ENCODE results near the gene PRDM5.

The PRDM5 gene

GRCh38 chr4:120826853-120827252, 95.7 kb downstream of the PRDM5 start:
- no peak for TF ChIP-seq MYC (IDR thresholded peaks at IDR 0.05; ENCODE audit: low read depth, low read length)
- TF ChIP-seq POLR2A (IDR thresholded peaks at IDR 0.05; ENCODE audit: extremely low read depth, insufficient read length): no peak
- TF ChIP-seq MAX (IDR thresholded peaks at IDR 0.05; ENCODE audit: low read depth, low read length): no peak
- TF ChIP-seq CTCF (IDR thresholded peaks at IDR 0.05; ENCODE audit: low read depth, low read length): no peak
- DNase-seq (ENCODE audit: low read depth): no peak
- no peak overlapping the region for H3K4me3 ChIP-seq (ENCODE audit: low read depth, low read length)

DNA sequence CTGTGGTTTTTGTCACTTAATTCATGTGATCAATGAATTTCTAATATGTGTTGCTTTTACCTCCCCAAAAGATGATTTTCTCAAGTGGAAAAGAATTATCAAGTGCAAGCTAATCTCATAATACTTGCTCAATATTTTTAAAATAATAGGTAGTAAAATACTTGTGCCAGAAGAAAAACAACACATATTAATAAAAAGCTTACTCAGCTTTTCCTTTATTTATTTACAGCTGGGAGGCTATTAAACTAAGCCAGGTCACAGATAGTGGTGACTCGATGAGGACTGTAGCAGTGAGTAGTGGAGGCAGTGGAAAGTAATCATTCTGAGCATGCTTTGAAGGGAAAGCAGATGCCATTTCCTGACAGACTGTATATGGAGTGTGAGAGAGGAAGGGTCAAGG, 96.1 kb downstream of the PRDM5 start:
- TF ChIP-seq MAX (IDR thresholded peaks at IDR 0.05; ENCODE audit: low read depth, low read length) (no peak), CTCF (IDR thresholded peaks at IDR 0.05; ENCODE audit: low read depth, low read length) (no peak), MYC (IDR thresholded peaks at IDR 0.05; ENCODE audit: low read depth, low read length) (no peak), POLR2A (IDR thresholded peaks at IDR 0.05; ENCODE audit: extremely low read depth, insufficient read length) (no peak)
- no peak for DNase-seq (ENCODE audit: low read depth)
- no peak overlapping the region for H3K4me3 ChIP-seq (ENCODE audit: low read depth, low read length)

- no peak for DNase-seq (ENCODE audit: low read depth)
- TF ChIP-seq MYC (IDR thresholded peaks at IDR 0.05; ENCODE audit: low read depth, low read length): no peak
- TF ChIP-seq CTCF (IDR thresholded peaks at IDR 0.05; ENCODE audit: low read depth, low read length): no peak
- no peak for TF ChIP-seq MAX (IDR thresholded peaks at IDR 0.05; ENCODE audit: low read depth, low read length)
- no peak for TF ChIP-seq POLR2A (IDR thresholded peaks at IDR 0.05; ENCODE audit: extremely low read depth, insufficient read length)
- no peak overlapping the region for H3K4me3 ChIP-seq (ENCODE audit: low read depth, low read length)
Observed at GRCh38 chr4:120824946-120825345, 97.6 kb downstream of the PRDM5 start.

DNA sequence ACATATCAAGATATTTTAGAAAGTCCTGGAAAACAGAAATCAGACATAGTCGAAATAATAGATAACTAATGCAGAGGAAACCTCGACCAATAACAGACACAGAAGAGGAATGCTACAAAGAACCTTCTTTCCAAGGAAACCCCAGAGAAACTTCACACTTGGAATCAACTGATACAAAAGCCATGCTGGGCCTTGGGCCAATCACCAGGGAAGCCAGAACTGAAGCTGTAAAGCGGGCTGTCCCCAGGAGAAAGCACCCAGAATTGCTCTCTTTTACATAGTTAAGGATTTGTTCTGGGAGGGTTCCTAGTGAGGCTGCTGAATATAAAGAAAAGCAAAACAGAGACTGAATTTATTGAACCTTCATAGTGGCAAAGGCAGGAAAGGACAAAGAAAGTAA, 100.5 kb downstream of the PRDM5 start:
- TF ChIP-seq POLR2A (IDR thresholded peaks at IDR 0.05; ENCODE audit: extremely low read depth, insufficient read length) (no peak), MAX (IDR thresholded peaks at IDR 0.05; ENCODE audit: low read depth, low read length) (no peak), MYC (IDR thresholded peaks at IDR 0.05; ENCODE audit: low read depth, low read length) (no peak), CTCF (IDR thresholded peaks at IDR 0.05; ENCODE audit: low read depth, low read length) (no peak)
- no peak for DNase-seq (ENCODE audit: low read depth)
- H3K4me3 ChIP-seq (ENCODE audit: low read depth, low read length): no peak overlapping the region

GRCh38 chr4:120821029-120821428, 101.5 kb downstream of the PRDM5 start:
- no peak overlapping the region for H3K4me3 ChIP-seq (ENCODE audit: low read depth, low read length)
- no peak for TF ChIP-seq CTCF (IDR thresholded peaks at IDR 0.05; ENCODE audit: low read depth, low read length)
- no peak for TF ChIP-seq MYC (IDR thresholded peaks at IDR 0.05; ENCODE audit: low read depth, low read length)
- no peak for TF ChIP-seq MAX (IDR thresholded peaks at IDR 0.05; ENCODE audit: low read depth, low read length)
- TF ChIP-seq POLR2A (IDR thresholded peaks at IDR 0.05; ENCODE audit: extremely low read depth, insufficient read length): no peak
- peak; percentile 2 for DNase-seq (ENCODE audit: low read depth)

Measured in NB4 (cell line).